Trophoblast cell (in vitro differentiated cells and primary cell): ENCODE data around the gene B4GALNT4.
"Not testable (repeated sequence)": the region's sequence is repeated elsewhere in the genome, so short reads cannot be mapped to it uniquely, and the experiment has no call there.

Source experiments
- DNase-seq, 2 donors: peaks; one replicate each; pipeline ENCODE4 v3.0.0-alpha.2; 2016
- H2AFZ ChIP-seq: 2 replicates; pipeline ENCODE4 v1.6.1; 2013; ENCODE audit warnings: low read length, moderate library complexity, mild to moderate bottlenecking; ENCODE audit not compliant: insufficient read depth, poor library complexity
- H2AK5ac ChIP-seq: 2 replicates; pipeline ENCODE4 v1.6.1; 2013; ENCODE audit warnings: mild to moderate bottlenecking, low read length
- H2BK120ac ChIP-seq: 2 replicates; pipeline ENCODE4 v1.6.1; 2013; ENCODE audit warnings: low read length, mild to moderate bottlenecking, moderate library complexity; ENCODE audit not compliant: insufficient read depth, poor library complexity
- H2BK12ac ChIP-seq: 2 replicates; pipeline ENCODE4 v1.6.1; 2013; ENCODE audit warnings: mild to moderate bottlenecking, low read length, moderate library complexity
- H2BK5ac ChIP-seq: 2 replicates; pipeline ENCODE4 v1.6.1; 2013; ENCODE audit warnings: low read length, low read depth, moderate library complexity, mild to moderate bottlenecking; ENCODE audit not compliant: poor library complexity
- H3K14ac ChIP-seq: 2 replicates; pipeline ENCODE4 v1.6.1; 2013; ENCODE audit warnings: mild to moderate bottlenecking, low read length
- H3K18ac ChIP-seq: 2 replicates; pipeline ENCODE4 v1.6.1; 2013; ENCODE audit warnings: mild to moderate bottlenecking, low read length
- H3K23ac ChIP-seq: 2 replicates; pipeline ENCODE4 v1.6.1; 2013; ENCODE audit warnings: low read length
- H3K27ac ChIP-seq: 2 replicates; pipeline ENCODE4 v1.5.1; 2013; ENCODE audit warnings: low read depth, mild to moderate bottlenecking, inconsistent platforms, low read length, moderate library complexity
- H3K27me3 ChIP-seq: 2 replicates; pipeline ENCODE4 v1.6.1; 2013; ENCODE audit warnings: inconsistent platforms, mild to moderate bottlenecking, low read length, moderate library complexity; ENCODE audit not compliant: insufficient read depth
- H3K36me3 ChIP-seq, 2 experiments: 1 replicate in 1 of 2; 2 replicates in 1 of 2; pipeline ENCODE4 v1.6.1; 2013; ENCODE audit warnings: low read length in 2 of 2, mild to moderate bottlenecking in 2 of 2, moderate library complexity in 1 of 2; ENCODE audit not compliant: insufficient read depth in 2 of 2, control insufficient read depth in 1 of 2
- H3K4ac ChIP-seq: 2 replicates; pipeline ENCODE4 v1.6.1; 2013; ENCODE audit warnings: low read depth, mild to moderate bottlenecking, low read length, moderate library complexity
- H3K4me1 ChIP-seq, 2 experiments: 1 replicate in 1 of 2; 2 replicates in 1 of 2; pipeline ENCODE4 v1.6.1; 2013; ENCODE audit warnings: low read length in 2 of 2, mild to moderate bottlenecking in 2 of 2, moderate library complexity in 1 of 2; ENCODE audit not compliant: insufficient read depth in 2 of 2, control insufficient read depth in 1 of 2
- H3K4me2 ChIP-seq: 2 replicates; pipeline ENCODE4 v1.6.1; 2013; ENCODE audit warnings: inconsistent platforms, mild to moderate bottlenecking, low read length, moderate library complexity
- H3K4me3 ChIP-seq: 2 replicates; pipeline ENCODE4 v1.5.1; 2013; ENCODE audit warnings: mild to moderate bottlenecking, low read depth, low read length, inconsistent platforms
- H3K79me1 ChIP-seq: one replicate; pipeline ENCODE4 v1.6.1; 2013; ENCODE audit warnings: low read length
- H3K79me2 ChIP-seq: 2 replicates; pipeline ENCODE4 v1.6.1; 2013; ENCODE audit warnings: low read length, mild to moderate bottlenecking; ENCODE audit not compliant: control insufficient read depth, insufficient read depth, poor library complexity
- H3K9ac ChIP-seq: 2 replicates; pipeline ENCODE4 v1.6.1; 2013; ENCODE audit warnings: mild to moderate bottlenecking, low read length
- H3K9me3 ChIP-seq: 2 replicates; pipeline ENCODE4 v1.6.1; 2013; ENCODE audit warnings: low read depth, mild to moderate bottlenecking, control low read depth, inconsistent platforms, low read length; ENCODE audit not compliant: insufficient read depth
- H4K12ac ChIP-seq: 2 replicates; pipeline ENCODE4 v1.6.1; 2013; ENCODE audit warnings: low read depth, mild to moderate bottlenecking, low read length, moderate library complexity
- H4K8ac ChIP-seq: 2 replicates; pipeline ENCODE4 v1.6.1; 2013; ENCODE audit warnings: low read depth, mild to moderate bottlenecking, low read length, moderate library complexity
- H4K91ac ChIP-seq: one replicate; pipeline ENCODE4 v1.6.1; 2013; ENCODE audit warnings: low read depth, mild to moderate bottlenecking, low read length, moderate library complexity
- WGBS: extraction: QIAGEN DNeasy Blood & Tissue Kit; methylation state at CpG from one replicate; pipeline ENCODE4 v1.1.7; 2013; ENCODE audit warnings: missing lambda C conversion rate; ENCODE audit not compliant: insufficient read length, insufficient coverage; ENCODE audit errors: extremely low coverage; 5-methylcytosine and 5-hydroxymethylcytosine counted together

The B4GALNT4 gene

DNA sequence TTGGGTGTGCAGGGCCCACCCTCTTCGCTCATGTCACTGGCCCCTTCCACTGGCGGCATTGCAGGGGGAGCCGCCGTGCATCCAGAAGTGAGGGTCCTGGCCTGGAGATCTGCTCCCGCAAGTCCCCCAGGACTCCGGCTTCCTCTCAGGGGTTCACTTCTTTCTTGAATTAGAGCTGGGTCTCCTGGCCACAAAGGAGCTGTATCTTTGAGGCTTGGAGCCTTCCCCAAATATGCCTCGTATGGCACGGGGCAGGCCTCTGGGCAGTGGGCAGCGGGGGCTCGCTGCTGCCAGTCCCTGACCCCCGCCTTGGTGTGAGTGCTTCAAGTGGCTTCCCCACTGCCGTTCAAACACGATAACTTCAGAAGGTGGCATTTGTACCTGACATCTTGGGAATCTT lies 41.3 kb upstream of the B4GALNT4 start:
- Histone ChIP-seq H3K18ac (no peak overlapping the region), H4K12ac (no peak overlapping the region), H2BK120ac (no peak overlapping the region), H3K4me3 (no peak overlapping the region), H3K4me1 (no peaks in the 10 kb centered on the region), H3K27ac (no peak overlapping the region), H2AFZ (no peak overlapping the region), H3K23ac (no peak overlapping the region), H3K79me2 (no peaks in the 10 kb centered on the region), H3K79me1 (no peaks in the 10 kb centered on the region), H3K27me3 (no peaks in the 10 kb centered on the region), H2BK12ac (no peak overlapping the region), H3K9ac (no peak overlapping the region), H2AK5ac (no peak overlapping the region), H4K91ac (no peak overlapping the region), H4K8ac (no peak overlapping the region), H2BK5ac (no peak overlapping the region), H3K14ac (no peak overlapping the region), H3K36me3 (no peaks in the 10 kb centered on the region), H3K9me3 (peaks cover 10% of the 10 kb centered on the region), H3K4me2 (no peak overlapping the region), H3K4ac (no peak overlapping the region)
- no peak for DNase-seq
- no CpG with 5 or more reads among the region's 13 CpGs for WGBS

DNA sequence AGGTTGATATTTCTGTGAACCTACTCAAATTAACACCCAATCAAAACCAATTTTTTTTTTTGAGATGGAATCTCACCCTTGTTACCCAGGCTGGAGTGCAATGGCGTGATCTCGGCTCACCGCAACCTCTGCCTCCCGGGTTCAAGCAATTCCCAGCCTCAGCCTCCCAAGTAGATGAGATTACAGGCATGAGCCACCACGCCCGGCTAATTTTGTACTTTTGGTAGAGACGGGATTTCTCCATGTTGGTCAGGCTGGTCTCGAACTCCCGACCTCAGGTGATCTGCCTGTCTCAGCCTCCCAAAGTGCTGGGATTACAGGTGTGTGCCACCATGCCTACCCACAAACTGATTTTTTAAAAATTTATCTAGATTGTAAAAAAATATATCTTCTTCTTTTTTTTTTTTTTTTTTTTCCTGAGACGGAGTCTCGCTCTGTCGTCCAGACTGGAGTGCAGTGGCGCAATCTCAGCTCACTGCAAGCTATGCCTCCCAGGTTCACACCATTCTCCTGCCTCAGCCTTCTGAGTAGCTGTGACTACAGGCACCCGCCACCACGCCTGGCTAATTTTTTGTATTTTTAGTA lies 40.7 kb upstream of the B4GALNT4 start:
- not testable (repeated sequence) for H3K27me3 ChIP-seq, DNase-seq, H2BK120ac ChIP-seq, H3K4ac ChIP-seq, H2AK5ac ChIP-seq, H3K14ac ChIP-seq, H3K4me1 ChIP-seq, H3K18ac ChIP-seq, H3K9ac ChIP-seq, H2BK5ac ChIP-seq, H3K23ac ChIP-seq, H3K36me3 ChIP-seq, H3K4me3 ChIP-seq, H3K27ac ChIP-seq, H3K4me2 ChIP-seq, H3K79me1 ChIP-seq, H2BK12ac ChIP-seq, H4K8ac ChIP-seq, H4K91ac ChIP-seq, H4K12ac ChIP-seq, H2AFZ ChIP-seq, H3K79me2 ChIP-seq
- WGBS = no CpG with 5 or more reads among the region's 15 CpGs
- peaks cover 13% of the 10 kb centered on the region for H3K9me3 ChIP-seq

DNA sequence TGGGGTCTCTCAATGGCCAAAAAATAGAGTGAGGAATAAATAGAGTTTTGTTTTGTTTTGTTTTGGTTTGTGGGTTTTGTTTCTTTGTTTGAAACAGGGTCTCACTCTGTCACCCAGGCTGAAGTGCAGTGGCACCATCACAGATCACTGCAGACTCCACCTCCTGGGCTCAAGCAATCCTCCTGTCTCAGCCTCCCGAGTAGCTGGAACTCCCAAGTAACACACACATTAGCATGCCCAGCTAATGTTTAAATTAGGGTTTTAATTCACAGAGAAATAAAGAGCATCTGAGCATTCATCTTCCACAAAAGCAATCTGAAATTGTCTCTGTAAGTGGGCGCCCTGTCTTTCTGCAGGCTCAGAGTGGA lies 39.4 kb upstream of the B4GALNT4 start:
- WGBS = no CpG with 5 or more reads among the region's 2 CpGs

DNA sequence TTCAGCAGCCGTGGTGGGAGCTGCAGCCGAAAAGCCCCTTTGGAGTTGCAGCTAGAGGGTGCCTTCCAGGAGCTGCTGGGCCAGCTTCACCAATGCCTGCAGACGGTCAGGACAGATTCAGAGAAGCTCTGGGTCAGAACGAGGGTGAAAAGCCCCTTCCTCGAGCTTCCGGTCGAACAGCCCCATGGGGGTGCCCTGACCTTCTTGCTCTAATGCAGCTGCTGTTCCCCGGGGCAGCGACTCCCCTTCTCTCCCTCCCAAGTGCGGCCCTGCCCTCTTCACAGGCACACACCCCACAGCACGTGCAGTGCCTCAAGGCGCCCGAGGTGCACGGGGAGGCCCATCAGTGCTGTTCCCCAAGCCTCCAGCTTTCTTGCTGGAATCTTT lies 39.0 kb upstream of the B4GALNT4 start:
- Histone ChIP-seq H3K36me3 (no peaks in the 10 kb centered on the region), H4K8ac (no peak overlapping the region), H2AFZ (no peak overlapping the region), H3K79me1 (no peaks in the 10 kb centered on the region), H3K18ac (no peak overlapping the region), H3K79me2 (no peaks in the 10 kb centered on the region), H3K4me3 (no peak overlapping the region), H3K23ac (no peak overlapping the region), H2BK12ac (no peak overlapping the region), H4K12ac (no peak overlapping the region), H3K9me3 (peaks cover 13% of the 10 kb centered on the region), H2BK5ac (no peak overlapping the region), H3K4me2 (no peak overlapping the region), H3K27me3 (no peaks in the 10 kb centered on the region), H3K27ac (no peak overlapping the region), H4K91ac (no peak overlapping the region), H2BK120ac (no peak overlapping the region), H2AK5ac (no peak overlapping the region), H3K14ac (no peak overlapping the region), H3K4ac (no peak overlapping the region), H3K4me1 (peaks cover 8 to 9% of the 10 kb centered on the region in 2 experiments), H3K9ac (no peak overlapping the region)
- no CpG with 5 or more reads among the region's 14 CpGs for WGBS
- DNase-seq = no peak

More for the DNA sequence above, 39.4 kb upstream of the B4GALNT4 start:
- no peak overlapping the region for H2BK12ac ChIP-seq
- no peak overlapping the region for H4K8ac ChIP-seq
- no peak overlapping the region for H3K9ac ChIP-seq
- no peak overlapping the region for H3K23ac ChIP-seq
- H3K27me3 ChIP-seq = no peaks in the 10 kb centered on the region
- no peaks in the 10 kb centered on the region for H3K79me2 ChIP-seq
- no peak overlapping the region for H2BK120ac ChIP-seq
- H3K4me3 ChIP-seq = no peak overlapping the region
- no peak overlapping the region for H4K12ac ChIP-seq
- no peaks in the 10 kb centered on the region for H3K36me3 ChIP-seq
- DNase-seq = no peak
- H2BK5ac ChIP-seq = no peak overlapping the region
- no peak overlapping the region for H3K4ac ChIP-seq
- no peak overlapping the region for H3K14ac ChIP-seq
- H3K9me3 ChIP-seq = peaks cover 13% of the 10 kb centered on the region
- no peak overlapping the region for H2AK5ac ChIP-seq
- H4K91ac ChIP-seq = no peak overlapping the region
- no peak overlapping the region for H3K4me2 ChIP-seq
- no peak overlapping the region for H3K18ac ChIP-seq
- peaks cover 8 to 9% of the 10 kb centered on the region in 2 experiments for H3K4me1 ChIP-seq
- H3K27ac ChIP-seq = no peak overlapping the region
- no peak overlapping the region for H2AFZ ChIP-seq
- no peaks in the 10 kb centered on the region for H3K79me1 ChIP-seq
